CD8-positive, alpha-beta memory T cell (primary cell): ENCODE results near the gene FGR. TPM values are rescaled to one million over a fixed set of nuclear protein-coding genes. Genes with fewer than 3 reads are reported as not detected.

ENCODE experiments used
- CTCF ChIA-PET: fragments of 350-600 bp; sonication (Branson Sonifier 250); formaldehyde crosslinking; loops from one replicate; lab custom pipeline; 2021; ENCODE audit warnings: antibody characterized with exemption; lab: Charles Lee
- POLR2A ChIA-PET: fragments of 350-600 bp; sonication (Branson Sonifier 250); formaldehyde crosslinking; loops from one replicate; lab custom pipeline; 2021; ENCODE audit warnings: antibody characterized with exemption; lab: Charles Lee
- DNase-seq, 5 donors: peaks; one replicate each; pipeline versions ENCODE4 v3.0.0 to v3.0.0-alpha.2; 2020 to 2022; ENCODE audit warnings: mixed read lengths in 1 of 5
- H3K27ac ChIP-seq: one replicate; pipeline ENCODE4 v1.7.0; 2013; ENCODE audit warnings: low read depth, mild to moderate bottlenecking, low read length, moderate library complexity
- H3K27me3 ChIP-seq: 2 replicates; pipeline ENCODE4 v1.7.0; 2013; ENCODE audit warnings: low read length, mild to moderate bottlenecking; ENCODE audit not compliant: insufficient read depth, poor library complexity, severe bottlenecking
- H3K36me3 ChIP-seq: 2 replicates; pipeline ENCODE4 v1.7.0; 2013; ENCODE audit warnings: mild to moderate bottlenecking, low read length, moderate library complexity; ENCODE audit not compliant: insufficient read depth
- H3K4me1 ChIP-seq: 2 replicates; pipeline ENCODE4 v1.7.0; 2013; ENCODE audit warnings: mild to moderate bottlenecking, low read length, moderate library complexity; ENCODE audit not compliant: insufficient read depth
- H3K4me3 ChIP-seq: 2 replicates; pipeline ENCODE4 v1.7.0; 2013; ENCODE audit warnings: mild to moderate bottlenecking, low read length
- H3K9me3 ChIP-seq: 2 replicates; pipeline ENCODE4 v1.7.0; 2013; ENCODE audit warnings: mild to moderate bottlenecking, low read length
- H3K27ac Mint-ChIP-seq, 8 donors: one replicate each; pipeline ENCODE4 v1.8.0; 2020 to 2021; ENCODE audit warnings: mixed read lengths in 8 of 8, mild to moderate bottlenecking in 6 of 8, inconsistent platforms in 3 of 8, moderate library complexity in 3 of 8
- H3K27me3 Mint-ChIP-seq, 2 donors: one replicate each; pipeline ENCODE4 v1.8.0; 2020 to 2021; ENCODE audit warnings: mixed read lengths in 2 of 2, mild to moderate bottlenecking in 1 of 2, moderate library complexity in 1 of 2
- H3K36me3 Mint-ChIP-seq, 3 donors: one replicate each; pipeline ENCODE4 v1.8.0; 2020 to 2021; ENCODE audit warnings: mixed read lengths in 3 of 3, inconsistent platforms in 1 of 3, mild to moderate bottlenecking in 1 of 3
- H3K4me1 Mint-ChIP-seq, 3 donors: one replicate each; pipeline ENCODE4 v1.8.0; 2020 to 2021; ENCODE audit warnings: mixed read lengths in 3 of 3, inconsistent platforms in 1 of 3, mild to moderate bottlenecking in 1 of 3
- H3K4me3 Mint-ChIP-seq, 7 donors: one replicate each; pipeline ENCODE4 v1.8.0; 2020 to 2021; ENCODE audit warnings: mixed read lengths in 7 of 7, mild to moderate bottlenecking in 6 of 7, moderate library complexity in 4 of 7, inconsistent platforms in 2 of 7
- H3K9me3 Mint-ChIP-seq, 5 donors: one replicate each; pipeline ENCODE4 v1.8.0; 2020 to 2022; ENCODE audit warnings: mixed read lengths in 5 of 5, mild to moderate bottlenecking in 3 of 5, moderate library complexity in 2 of 5, inconsistent platforms in 1 of 5
- polyA plus RNA-seq: library from polyadenylated mRNA; unstranded; fragments of 300-500 nt; fragmentation: Illumina TruSeq; gene quantifications from one replicate; pipeline ENCODE4 v1.2.3, GENCODE V29; 2021
- total RNA-seq, 2 experiments: library from RNA; stranded (reverse); gene quantifications; one replicate each; pipeline ENCODE4 v1.2.3, GENCODE V29; 2021

FGR gene
- total and polyA plus RNA-seq, 3 experiments from 2014 or later = 1.6 to 49.6 (median 1.8) TPM

- Histone ChIP-seq H3K27me3 (no peaks in the 10 kb centered on the region), H3K27ac (no peak overlapping the region), H3K4me3 (no peak overlapping the region), H3K9me3 (no peaks in the 10 kb centered on the region), H3K36me3 (no peaks in the 10 kb centered on the region), H3K4me1 (peaks cover 40% of the 10 kb centered on the region)
- H3K36me3 Mint-ChIP-seq = no peaks in the 10 kb centered on the region
- peaks cover 25 to 41% (median 29%) of the 10 kb centered on the region in 3 donors for H3K4me1 Mint-ChIP-seq
- H3K27me3 Mint-ChIP-seq = no peaks in the 10 kb centered on the region
- ChIA-PET POLR2A (no interaction called here), CTCF (interaction anchor here (1.0 to 5.5 kb wide), 2 partner anchors 34 to 90 kb away, joined by 3 to 33 read pairs; no protein-coding TSS in a partner anchor)
- H3K9me3 Mint-ChIP-seq = no peaks in the 10 kb centered on the region
- no peak for DNase-seq
- H3K27ac Mint-ChIP-seq = peak overlapping the region in 4 of 8 donors; percentile 31 to 94 (median 74)
- H3K4me3 Mint-ChIP-seq = no peak overlapping the region
Measured at GRCh38 chr1:27572679-27573426, 62.1 kb downstream of the FGR start.

- Histone ChIP-seq H3K4me1 (peaks cover 43% of the 10 kb centered on the region), H3K27ac (no peak overlapping the region), H3K36me3 (no peaks in the 10 kb centered on the region), H3K9me3 (no peaks in the 10 kb centered on the region), H3K27me3 (no peaks in the 10 kb centered on the region), H3K4me3 (no peak overlapping the region)
- Mint-ChIP-seq H3K4me1 (peaks cover 27 to 47% (median 32%) of the 10 kb centered on the region in 3 donors), H3K27ac (peak overlapping the region in 3 of 8 donors; percentile 31 to 94 (median 80)), H3K36me3 (no peaks in the 10 kb centered on the region), H3K4me3 (no peak overlapping the region), H3K9me3 (no peaks in the 10 kb centered on the region), H3K27me3 (no peaks in the 10 kb centered on the region)
- POLR2A ChIA-PET = no interaction called here
- CTCF ChIA-PET = interaction anchor here (1.0 to 5.5 kb wide), 2 partner anchors 35 to 91 kb away, joined by 3 to 33 read pairs; no protein-coding TSS in a partner anchor
- no peak for DNase-seq
Measured at GRCh38 chr1:27572019-27572678, 62.8 kb downstream of the FGR start.

- ChIA-PET POLR2A (no interaction called here), CTCF (interaction anchor here (1.1 to 5.5 kb wide), 5 partner anchors 15 to 574 kb away, joined by 3 to 36 read pairs (median 4); no protein-coding TSS in a partner anchor)
- no peaks in the 10 kb centered on the region for H3K9me3 Mint-ChIP-seq
- Histone ChIP-seq H3K4me3 (no peak overlapping the region), H3K4me1 (peaks cover 43% of the 10 kb centered on the region), H3K9me3 (no peaks in the 10 kb centered on the region), H3K27me3 (no peaks in the 10 kb centered on the region), H3K36me3 (no peaks in the 10 kb centered on the region), H3K27ac (no peak overlapping the region)
- H3K27me3 Mint-ChIP-seq = no peaks in the 10 kb centered on the region
- H3K4me3 Mint-ChIP-seq = no peak overlapping the region
- no peak for DNase-seq
- peaks cover 27 to 41% (median 32%) of the 10 kb centered on the region in 3 donors for H3K4me1 Mint-ChIP-seq
- no peak overlapping the region for H3K27ac Mint-ChIP-seq
- H3K36me3 Mint-ChIP-seq = no peaks in the 10 kb centered on the region
Measured at GRCh38 chr1:27571439-27572018, 63.5 kb downstream of the FGR start.

- Mint-ChIP-seq H3K4me1 (peaks cover 28 to 35% (median 32%) of the 10 kb centered on the region in 3 donors), H3K27me3 (no peaks in the 10 kb centered on the region), H3K27ac (peak overlapping the region in 2 of 8 donors; percentile 35 to 62), H3K9me3 (no peaks in the 10 kb centered on the region), H3K36me3 (no peaks in the 10 kb centered on the region), H3K4me3 (no peak overlapping the region)
- POLR2A ChIA-PET = no interaction called here
- H3K9me3 ChIP-seq = no peaks in the 10 kb centered on the region
- no peaks in the 10 kb centered on the region for H3K27me3 ChIP-seq
- H3K27ac ChIP-seq = no peak overlapping the region
- no peak for DNase-seq
- CTCF ChIA-PET = interaction anchor here (1.0 to 5.5 kb wide), 6 partner anchors 9 to 573 kb away, joined by 3 to 36 read pairs (median 4); no protein-coding TSS in a partner anchor
- H3K4me1 ChIP-seq = peaks cover 39% of the 10 kb centered on the region
- no peak overlapping the region for H3K4me3 ChIP-seq
- H3K36me3 ChIP-seq = no peaks in the 10 kb centered on the region
Measured at GRCh38 chr1:27570784-27571183, 64.2 kb downstream of the FGR start.

- Histone ChIP-seq H3K4me3 (no peak overlapping the region), H3K27ac (no peak overlapping the region), H3K4me1 (peaks cover 39% of the 10 kb centered on the region), H3K27me3 (no peaks in the 10 kb centered on the region), H3K36me3 (no peaks in the 10 kb centered on the region), H3K9me3 (no peaks in the 10 kb centered on the region)
- no peaks in the 10 kb centered on the region for H3K36me3 Mint-ChIP-seq
- H3K27ac Mint-ChIP-seq = peak overlapping the region in 5 of 8 donors; percentile 17 to 79 (median 62)
- no peaks in the 10 kb centered on the region for H3K9me3 Mint-ChIP-seq
- ChIA-PET CTCF (interaction anchor here (0.7 to 5.5 kb wide), 8 partner anchors 8 to 572 kb away, joined by 3 to 36 read pairs (median 5); partner anchors contain the start of gene AHDC1), POLR2A (no interaction called here)
- no peak for DNase-seq
- peaks cover 29 to 35% (median 32%) of the 10 kb centered on the region in 3 donors for H3K4me1 Mint-ChIP-seq
- H3K4me3 Mint-ChIP-seq = peak overlapping the region in 1 of 7 donors; percentile 38
- H3K27me3 Mint-ChIP-seq = no peaks in the 10 kb centered on the region
Measured at GRCh38 chr1:27570356-27570755, 64.6 kb downstream of the FGR start.

GRCh38 chr1:27569506-27570291 lies 65.3 kb downstream of the FGR start:
- Mint-ChIP-seq H3K36me3 (no peaks in the 10 kb centered on the region), H3K27ac (peak overlapping the region; percentile 57 to 97 (median 92)), H3K27me3 (no peaks in the 10 kb centered on the region), H3K4me1 (peaks cover 29 to 35% (median 32%) of the 10 kb centered on the region in 3 donors), H3K9me3 (no peaks in the 10 kb centered on the region), H3K4me3 (peak overlapping the region; percentile 8 to 83 (median 69))
- H3K27ac ChIP-seq = no peak overlapping the region
- ChIA-PET CTCF (interaction anchor here (0.7 to 5.5 kb wide), 15 partner anchors 7 to 105 kb away, joined by 3 to 36 read pairs (median 4); partner anchors contain the start of gene AHDC1), POLR2A (no interaction called here)
- H3K9me3 ChIP-seq = no peaks in the 10 kb centered on the region
- no peak for DNase-seq
- no peaks in the 10 kb centered on the region for H3K27me3 ChIP-seq
- H3K4me1 ChIP-seq = peaks cover 39% of the 10 kb centered on the region
- no peaks in the 10 kb centered on the region for H3K36me3 ChIP-seq
- no peak overlapping the region for H3K4me3 ChIP-seq

GRCh38 chr1:27569088-27569460 lies 65.9 kb downstream of the FGR start:
- Mint-ChIP-seq H3K4me3 (peak overlapping the region; percentile 8 to 83 (median 77)), H3K9me3 (no peaks in the 10 kb centered on the region), H3K36me3 (no peaks in the 10 kb centered on the region), H3K27ac (peak overlapping the region; percentile 57 to 97 (median 92)), H3K27me3 (no peaks in the 10 kb centered on the region), H3K4me1 (peaks cover 29 to 33% (median 32%) of the 10 kb centered on the region in 3 donors)
- Histone ChIP-seq H3K27me3 (no peaks in the 10 kb centered on the region), H3K9me3 (no peaks in the 10 kb centered on the region), H3K4me3 (peak overlapping the region; percentile 26), H3K36me3 (no peaks in the 10 kb centered on the region), H3K27ac (no peak overlapping the region), H3K4me1 (peaks cover 38% of the 10 kb centered on the region)
- POLR2A ChIA-PET = interaction anchor here (1.2 to 1.3 kb wide), 2 partner anchors 33 to 94 kb away, joined by 3 read pairs; no protein-coding TSS in a partner anchor
- CTCF ChIA-PET = interaction anchor here (0.9 to 5.5 kb wide), 16 partner anchors 12 to 131 kb away, joined by 3 to 36 read pairs (median 4); partner anchors contain the start of gene AHDC1
- DNase-seq = peak in 1 of 5 donors; percentile 26
